Iris pigment epithelial cell (primary cell): ENCODE data around the gene RNF130.

Experiments
- DNase-seq: peaks from one replicate; pipeline ENCODE4 v3.0.0-alpha.2; 2011; ENCODE audit warnings: low read depth

The RNF130 gene

DNA sequence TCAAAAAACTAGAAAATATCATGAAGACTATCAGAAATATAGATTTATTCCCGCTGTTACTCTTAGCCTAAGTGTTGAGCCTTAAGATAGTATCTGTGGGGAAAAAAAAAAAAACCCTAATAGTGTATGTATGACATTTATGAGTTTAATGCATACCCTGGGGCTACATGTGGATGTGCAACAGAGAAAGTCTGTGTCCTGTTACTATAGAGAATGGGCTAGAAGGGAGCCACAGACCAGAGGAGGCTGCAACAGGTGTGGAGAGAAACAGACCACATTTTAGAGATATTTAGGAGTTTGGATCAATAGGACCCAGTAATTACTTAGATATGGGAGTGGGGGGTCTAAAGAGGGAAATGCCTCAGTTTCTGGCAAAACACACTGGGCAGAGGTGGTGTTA lies 15.4 kb downstream of the RNF130 start:
- DNase-seq = no peak

DNA sequence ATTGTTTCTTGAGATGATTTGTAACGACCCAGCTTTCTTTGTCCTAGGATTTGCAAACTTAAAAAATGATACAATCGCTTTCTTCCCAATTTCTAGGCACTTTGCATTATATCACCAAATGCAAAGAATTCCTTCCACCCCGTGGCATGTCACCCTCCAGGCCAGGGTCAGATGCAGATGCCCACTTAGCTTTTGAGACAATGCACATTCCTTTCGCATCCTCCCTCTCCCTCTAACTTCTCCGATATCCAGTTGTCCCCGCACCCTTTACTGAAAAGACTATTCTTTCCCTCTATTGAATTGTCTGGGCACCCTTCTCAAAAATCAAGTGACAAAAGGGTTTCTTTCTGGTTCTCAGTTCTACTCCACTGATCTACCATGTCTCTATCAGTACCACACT lies 17.3 kb downstream of the RNF130 start:
- no peak for DNase-seq

DNA sequence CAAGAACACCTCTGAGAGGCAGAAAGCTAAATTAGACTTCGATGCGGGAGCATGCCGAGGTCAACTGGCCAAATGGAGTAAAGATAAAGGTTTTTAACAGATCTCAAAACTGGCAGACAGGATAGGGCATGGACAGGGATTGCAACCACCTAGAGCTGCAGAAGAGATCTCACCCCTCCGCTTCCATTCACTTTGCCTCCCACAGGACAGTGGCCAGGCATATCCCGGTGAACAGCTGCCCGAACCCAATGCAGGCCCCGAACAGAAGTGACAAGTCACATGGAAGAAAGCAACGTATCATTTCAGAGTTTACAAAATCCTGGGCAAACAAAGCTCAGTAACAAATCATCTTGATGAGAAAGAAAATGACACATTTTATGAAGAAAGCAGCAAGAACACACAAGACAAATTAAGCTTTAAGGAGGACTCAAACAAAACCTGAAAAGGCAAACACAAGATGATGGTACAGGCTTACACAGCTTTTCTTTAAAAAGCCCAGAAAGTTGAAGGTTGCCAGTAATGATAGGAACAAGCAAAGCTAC lies 18.4 kb downstream of the RNF130 start:
- no peak for DNase-seq

DNA sequence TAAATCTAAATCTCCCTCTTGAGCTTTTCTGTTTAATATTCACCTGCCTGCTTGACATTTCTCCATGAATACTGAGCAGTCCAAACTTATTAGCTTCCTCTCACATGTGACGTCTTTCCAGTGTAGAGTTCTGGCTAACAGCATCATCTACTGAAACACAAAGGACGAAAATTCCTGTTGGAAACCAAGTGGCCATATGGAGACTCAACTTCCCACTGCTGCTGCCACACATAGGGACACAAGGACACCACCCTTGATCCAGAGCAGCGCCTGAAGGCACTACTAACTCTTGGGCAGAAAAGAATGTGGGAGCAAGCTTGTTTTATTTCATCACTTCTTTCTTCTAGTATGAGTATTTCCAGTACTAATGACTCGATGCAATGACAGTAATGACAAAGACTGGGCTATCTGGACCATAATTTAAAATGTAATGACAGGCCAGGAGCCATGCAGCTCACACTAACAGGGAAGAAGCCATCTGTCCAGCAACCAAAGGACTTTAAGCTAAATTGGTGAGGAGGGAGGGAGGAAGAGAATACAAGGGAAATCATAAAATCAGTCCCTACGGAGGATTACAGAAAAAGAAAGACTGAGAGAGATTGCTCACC lies 19.2 kb downstream of the RNF130 start:
- no peak for DNase-seq

DNA sequence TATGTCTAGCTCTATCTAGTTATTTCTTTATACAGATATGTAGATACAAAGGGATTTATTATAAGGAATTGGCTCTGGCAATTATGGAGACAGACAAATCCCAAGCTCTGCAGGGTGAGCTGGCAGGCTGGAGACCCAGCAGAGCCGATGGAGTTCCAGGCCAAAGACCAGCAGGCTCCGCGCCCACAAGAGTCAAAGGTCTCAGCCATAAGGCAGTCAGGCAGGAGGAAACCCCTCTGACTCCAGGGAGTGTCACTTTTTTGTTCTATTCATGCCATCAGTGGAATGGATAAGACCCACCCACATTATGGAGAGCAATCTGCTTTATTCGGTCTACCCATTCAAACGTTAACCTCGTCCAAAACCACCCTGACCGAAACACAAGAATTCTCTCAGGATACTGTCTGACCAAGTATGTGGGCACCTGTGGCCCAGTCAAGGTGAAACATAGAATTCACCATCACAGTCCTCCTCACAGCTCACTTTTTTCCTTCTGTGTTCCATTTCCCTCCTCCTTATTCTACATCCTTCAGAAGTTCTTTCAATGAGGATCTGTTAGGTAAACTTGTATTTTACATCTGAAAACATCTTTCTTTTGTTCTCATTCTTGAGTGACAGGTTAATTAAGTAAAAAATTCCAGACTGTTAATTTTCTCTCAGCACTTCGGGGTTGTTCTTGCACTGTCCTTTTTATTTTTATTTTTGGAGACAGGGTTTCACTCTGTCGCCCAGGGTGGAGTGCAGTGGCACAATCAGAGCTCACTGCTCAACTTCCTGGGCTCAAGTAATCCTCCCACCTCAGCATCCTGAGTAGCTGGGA lies 21.2 kb downstream of the RNF130 start:
- no peak for DNase-seq

DNA sequence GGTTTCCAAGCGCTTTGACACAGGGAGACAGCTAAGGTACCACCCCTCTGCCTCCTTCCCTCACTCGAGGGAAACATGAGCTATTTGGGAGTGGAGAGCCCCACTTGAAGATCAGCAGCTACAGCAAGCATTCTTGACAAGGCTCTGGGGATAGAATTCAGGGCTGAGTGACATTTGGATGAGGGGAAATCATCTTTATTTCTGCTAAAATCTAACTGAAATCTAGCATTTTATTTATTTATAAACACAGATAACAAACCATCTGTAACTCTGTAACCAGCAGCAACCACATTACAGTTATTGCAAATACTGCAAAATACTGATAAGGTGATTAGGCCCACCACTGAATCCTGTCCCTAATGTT lies 22.4 kb downstream of the RNF130 start:
- DNase-seq = no peak

DNA sequence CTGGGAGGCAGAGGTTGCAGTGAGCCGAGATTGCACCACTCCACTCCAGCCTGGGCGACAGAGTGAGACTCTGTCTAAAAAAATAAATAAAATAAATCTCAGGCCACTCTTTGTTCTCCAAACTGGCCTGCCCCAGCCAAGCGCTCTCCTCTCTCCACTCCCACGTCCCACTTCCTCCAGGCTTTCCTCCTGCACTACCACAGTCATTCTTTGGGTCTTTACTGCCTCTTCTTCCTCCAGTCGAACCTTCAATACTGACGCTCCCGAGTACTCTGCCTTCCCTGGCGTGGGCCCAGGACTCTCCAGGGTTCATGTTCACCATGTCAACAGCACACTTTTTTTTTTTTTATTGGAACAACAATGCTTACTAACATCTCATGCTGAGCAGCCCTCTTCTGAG lies 23.9 kb downstream of the RNF130 start:
- DNase-seq = peak; percentile 48

DNA sequence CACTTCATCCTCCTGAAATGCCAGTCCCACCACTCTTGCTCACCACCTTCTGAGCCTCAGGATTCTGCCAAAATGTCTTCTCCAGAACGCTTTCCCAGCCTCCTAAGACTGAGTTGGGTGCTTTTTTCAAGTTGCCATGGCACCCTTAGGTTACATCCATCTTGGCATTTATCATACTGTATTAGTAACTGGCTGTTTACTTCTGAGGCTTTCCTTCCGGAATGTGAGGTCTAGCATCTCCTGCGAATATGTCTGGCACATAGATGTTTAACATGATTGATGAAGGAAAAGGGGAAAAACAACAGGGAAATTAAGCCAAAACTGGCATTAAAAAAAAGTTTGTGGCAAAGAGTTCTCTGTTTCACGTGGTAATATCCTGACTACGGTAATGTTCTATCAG lies 24.9 kb downstream of the RNF130 start:
- no peak for DNase-seq

DNA sequence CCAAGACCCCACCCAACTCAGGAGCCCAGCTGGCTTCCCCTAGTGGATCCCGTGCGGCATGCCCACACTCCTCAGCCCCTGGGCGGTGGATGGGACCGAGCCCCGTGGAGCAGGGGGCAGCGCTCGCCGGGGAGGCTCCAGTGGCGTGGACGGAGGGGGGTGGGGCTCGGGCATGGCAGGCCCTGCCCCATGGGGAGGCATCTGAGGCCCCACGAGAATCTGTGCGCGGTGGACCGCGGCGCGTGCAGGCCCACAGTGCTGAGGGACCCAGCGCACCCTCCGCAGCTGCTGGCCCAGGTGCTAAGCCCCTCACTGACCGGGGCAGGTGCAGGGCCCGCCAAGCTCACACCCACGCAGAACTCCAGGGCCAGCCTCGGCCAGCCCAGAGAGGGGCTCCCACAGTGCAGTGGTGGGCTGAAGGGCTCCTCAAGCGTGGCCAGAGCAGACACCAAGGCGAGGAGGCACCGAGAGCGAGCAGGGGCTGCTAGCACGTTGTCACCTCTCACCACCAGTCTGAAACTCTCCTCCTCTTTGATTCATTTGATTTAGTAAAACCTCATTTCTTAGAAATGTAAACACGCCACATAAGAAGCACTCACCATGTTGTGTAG lies 25.6 kb downstream of the RNF130 start:
- DNase-seq = no peak

DNA sequence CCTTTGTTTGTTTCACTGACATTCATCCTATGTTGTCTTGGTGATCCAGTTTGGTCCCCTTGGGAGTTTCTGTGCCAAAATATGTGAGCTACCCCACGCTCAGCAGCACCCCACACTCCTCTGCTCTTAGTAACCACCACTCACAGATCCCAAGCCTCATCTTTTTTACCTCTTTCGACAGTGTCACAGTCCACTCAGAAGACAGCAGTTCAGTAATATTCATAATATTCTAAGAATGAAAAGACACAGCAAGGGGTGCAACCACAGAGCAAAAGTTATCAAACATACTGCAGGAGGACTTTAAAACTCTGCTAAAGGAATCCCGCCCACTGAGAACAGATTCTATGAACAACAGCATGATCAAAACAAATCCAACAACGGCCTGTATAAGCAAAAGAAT lies 28.2 kb downstream of the RNF130 start:
- DNase-seq = no peak

DNA sequence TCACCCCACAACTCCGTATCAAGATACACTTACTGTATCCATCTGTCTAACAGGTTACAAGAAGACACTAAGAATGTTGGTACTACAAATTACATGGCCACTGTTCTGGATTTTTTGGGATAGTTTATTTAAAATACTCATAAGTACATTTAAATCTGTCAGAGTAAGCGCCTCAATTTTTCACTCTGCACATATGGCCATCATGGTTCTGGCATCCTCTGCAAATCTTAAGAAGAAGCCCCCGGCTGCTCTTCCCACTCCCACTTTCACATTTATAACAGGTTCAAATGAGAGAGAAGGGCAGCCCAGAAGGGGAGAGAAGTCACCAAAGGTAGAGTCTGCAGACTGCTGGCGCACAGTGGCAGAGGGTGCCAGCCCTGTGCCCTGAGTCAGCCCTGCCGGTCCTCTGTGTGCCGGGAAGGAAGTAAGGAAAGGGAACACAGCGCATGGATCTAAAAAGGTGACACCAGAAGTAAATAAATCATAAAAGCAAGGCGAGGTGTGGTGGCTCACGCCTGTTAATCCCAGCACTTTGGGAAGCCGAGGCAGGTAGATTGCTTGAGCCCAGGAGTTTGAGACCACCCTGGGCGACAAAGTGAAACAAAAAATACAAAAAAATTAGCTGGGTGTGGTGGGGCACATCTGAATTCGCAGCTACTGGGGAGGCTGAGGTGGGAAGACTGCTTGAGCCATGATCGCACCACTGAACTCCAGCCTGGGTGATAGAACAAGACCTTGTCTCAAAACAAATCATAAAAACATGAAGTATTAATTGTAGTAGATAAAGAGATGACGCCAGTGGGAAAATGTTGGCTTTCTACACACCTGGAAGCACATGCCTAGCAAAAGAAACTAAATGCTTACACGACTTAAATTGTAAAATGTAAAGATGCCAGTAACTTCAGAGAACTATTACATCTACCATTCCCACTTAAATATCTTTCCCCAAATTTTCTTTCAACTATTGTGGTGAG lies 30.0 kb downstream of the RNF130 start:
- DNase-seq = no peak

DNA sequence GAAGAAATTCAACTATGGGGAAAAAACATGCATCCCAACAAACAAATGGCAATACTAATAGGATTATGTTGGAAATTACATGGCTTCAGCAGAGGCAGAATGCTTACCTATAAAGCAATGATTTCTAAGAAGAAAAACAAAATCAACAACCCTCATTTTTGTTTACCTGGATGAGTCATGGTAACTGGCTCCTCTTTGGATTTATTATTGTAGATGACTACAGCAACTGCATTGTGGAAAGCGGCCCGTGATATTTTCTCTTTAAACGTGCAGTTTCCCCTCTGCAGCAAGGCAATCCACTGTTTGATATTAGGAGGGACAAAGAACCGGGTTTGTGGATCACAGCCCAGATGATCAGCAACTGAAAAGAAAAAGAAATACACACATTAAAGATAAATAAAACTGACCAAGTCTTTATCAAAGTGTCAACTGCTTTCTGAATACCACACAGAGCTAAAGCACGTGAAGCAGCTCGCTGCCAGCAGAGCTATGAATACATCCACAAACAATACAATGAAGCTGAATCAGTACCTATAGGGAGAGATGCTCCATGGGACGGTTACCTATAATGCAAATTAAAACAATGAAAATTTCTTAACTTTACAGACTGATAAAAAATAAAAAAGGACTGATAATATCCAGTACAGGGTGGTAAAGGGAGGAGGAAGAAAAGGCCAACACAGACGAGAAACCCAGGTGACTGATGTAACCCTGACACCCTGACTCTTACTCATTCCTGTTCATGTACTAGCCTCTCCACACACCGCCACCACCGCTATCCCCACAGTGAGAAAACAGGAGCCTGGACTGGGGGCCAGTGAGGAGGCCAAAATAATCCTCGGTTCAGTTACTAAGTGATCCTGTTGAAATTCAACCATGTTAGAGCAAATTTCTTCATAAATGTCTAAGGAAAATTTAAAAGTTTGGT lies 31.0 kb downstream of the RNF130 start:
- no peak for DNase-seq

DNA sequence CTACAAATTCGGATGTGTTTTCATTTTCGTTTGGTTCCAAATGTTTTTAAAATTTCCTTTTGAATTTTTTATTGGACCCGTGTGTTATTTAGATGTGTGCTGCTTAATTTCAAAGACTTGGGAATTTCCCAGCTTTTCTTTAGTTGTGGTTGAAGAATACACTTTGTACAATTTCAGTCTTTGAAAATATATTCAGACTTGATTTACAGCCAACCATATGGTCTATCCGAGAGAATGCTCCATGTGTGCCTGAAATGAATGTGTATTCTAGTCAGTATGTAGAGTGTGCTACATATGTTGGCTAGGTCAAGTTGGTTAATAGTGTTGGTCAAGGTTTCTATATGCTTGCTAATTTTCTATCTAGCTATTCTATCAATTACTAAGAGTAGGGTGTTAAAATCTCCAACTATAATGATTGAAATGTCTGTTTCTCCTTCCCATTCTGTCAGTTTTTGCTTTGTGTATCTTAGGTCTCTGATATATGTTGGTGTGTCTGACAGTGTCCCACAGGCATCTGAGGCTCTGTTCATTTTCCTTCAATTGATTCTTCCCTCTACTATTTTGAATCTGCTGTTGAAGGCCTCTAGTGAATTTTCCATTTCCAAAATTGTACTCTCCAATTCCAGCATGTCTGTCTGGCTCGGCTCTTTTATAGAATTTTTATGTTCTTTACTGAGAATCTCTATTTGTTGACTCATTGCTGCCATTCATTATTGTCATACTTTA lies 36.2 kb downstream of the RNF130 start:
- DNase-seq = no peak

DNA sequence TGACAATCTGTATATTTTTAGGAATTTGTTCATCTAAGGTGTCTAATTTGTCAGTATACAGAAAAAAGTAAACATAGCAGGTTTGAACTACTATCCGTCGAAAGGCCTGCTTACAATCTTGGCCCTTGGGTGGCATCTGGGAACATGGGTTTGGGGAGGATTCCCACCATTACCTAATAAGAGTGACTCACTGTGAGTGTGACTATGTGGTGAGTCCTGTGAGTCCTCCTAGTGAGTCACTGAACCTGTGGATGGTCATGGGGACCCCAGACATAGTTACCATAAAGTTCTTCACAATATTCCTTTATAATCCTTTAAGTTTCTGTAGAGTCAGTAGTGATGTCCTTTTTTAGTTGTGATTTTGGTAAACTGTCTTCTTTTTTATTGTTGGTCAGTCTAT lies 37.0 kb downstream of the RNF130 start:
- peak; percentile 53 for DNase-seq

DNA sequence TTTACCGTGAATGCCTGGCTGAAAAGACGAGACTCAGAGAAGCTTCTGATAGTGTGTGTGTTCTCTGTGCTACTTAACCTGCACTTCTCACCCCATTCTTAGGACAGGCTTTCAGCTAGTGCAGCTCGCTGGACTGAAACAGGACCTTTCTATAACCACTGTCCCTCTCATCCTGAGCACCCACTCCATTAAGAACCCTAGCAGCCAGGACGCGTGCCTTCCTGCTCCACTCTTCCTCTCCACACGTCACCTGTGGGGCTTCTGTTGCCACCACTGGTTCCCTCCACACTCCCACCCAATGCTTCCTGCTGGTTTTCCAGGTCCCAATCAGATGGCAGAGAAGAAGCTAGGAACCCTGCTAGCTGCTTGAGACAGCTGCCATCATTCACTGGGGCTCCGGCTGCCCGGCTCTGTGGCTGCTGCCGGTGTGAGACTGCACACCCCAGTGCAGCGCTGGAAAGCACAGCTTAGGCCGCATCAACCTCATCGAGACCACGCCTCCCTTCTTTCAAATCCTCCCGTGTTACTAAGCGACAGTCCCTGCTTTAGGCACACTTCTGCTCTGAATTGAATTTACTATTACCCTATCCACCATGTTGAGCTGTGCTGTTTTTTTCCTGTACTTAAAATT lies 44.0 kb downstream of the RNF130 start:
- DNase-seq = no peak

DNA sequence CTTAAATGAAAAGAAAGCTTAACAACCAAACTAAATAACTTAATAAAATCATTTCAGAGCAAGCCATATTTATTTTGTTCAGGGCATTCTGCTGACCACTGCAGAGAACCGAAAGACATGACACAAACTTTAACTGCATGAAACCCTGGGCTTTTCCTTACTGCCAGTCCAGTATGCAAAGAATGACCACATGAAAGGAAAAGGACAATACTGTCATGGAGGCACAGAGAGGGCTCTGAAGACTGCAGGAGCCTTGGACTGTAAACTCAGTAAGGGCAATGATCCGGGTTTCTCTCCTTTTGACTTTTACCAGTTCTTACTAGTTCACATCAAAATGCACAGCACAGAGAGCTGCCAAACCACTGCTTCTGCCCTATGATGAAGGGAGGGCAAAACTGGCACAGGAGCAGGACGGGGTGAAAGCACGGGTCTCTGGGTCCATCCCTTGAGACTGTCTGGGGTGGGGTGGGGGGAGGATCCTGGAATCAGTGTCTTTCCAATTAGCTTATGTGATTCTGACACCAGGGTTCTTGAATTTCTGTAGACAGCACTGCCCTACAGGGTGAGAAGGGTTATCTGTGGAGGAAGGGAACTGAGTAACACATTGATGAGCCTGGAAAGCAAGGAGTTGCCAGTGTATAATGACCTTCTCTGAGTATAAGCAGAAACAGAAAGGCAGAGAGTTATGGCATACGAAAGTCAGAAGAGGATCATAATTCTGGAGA lies 44.7 kb downstream of the RNF130 start:
- no peak for DNase-seq

DNA sequence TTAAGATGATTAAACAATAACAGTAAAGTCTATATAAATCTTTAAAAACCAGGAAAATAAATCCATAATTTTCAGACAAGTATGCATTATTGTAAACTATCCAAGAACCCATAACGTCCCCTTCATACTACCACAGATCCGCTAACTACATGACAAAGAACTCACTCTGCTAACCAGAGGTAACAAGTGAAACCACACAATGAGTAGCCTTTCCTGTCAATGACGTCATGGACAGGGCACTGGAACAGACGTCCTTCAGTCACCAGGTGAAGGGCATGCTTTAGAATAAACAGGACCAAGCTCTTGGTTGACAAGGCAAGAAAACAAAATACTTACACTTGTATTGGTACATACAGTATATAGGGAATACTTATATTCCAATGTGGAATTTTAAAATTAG lies 45.2 kb downstream of the RNF130 start:
- DNase-seq = peak; percentile 81

DNA sequence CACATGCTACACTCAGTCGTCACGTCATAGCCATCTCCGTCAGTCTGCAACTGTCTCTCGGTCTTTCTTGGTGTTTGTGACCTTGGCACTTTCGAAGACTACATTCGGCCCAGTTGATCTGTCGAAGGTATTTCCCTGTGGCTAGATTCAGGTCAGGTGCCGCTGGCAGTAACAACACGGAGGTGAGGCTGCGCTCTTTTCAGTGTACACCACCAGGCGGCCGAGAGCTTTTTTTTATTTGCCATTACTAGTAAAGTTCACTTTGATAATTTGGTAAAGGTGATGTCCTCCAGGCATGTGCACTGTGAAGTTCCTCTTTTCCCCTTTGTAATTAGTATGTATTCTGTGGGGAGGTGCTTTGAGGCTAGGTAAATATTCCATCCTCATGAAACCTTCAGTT lies 49.7 kb downstream of the RNF130 start:
- DNase-seq = no peak

DNA sequence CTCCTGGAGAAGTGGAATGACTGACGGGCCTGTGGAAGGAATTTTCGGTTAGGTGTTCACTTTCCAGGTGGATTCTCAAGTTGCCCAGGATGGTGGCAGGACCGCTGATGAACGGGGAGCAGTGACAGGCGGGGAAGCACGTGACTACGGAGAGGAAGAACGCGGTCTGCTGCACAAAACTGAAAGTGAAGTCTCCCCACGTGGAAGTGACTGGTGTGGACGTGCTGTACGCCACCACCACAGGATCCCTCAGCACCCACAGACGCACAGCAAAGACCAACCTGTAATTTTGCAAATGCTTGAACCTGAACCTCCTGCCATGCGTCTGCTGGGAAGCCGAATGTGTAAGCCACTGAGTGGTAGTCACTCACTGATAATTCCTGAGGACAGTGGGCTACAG lies 51.4 kb downstream of the RNF130 start:
- no peak for DNase-seq
